Fibroblast of gingiva (primary cell): ENCODE data around the gene HSPA1A.
A peak's percentile ranks its signal among the peaks of the same experiment; 100 is the strongest.
"Not testable (repeated sequence)": the region's sequence is repeated elsewhere in the genome, so short reads cannot be mapped to it uniquely, and the experiment has no call there.

Source experiments
- DNase-seq: peaks from one replicate; pipeline ENCODE4 v3.0.0-alpha.2; 2011; ENCODE audit warnings: low read depth

Gene HSPA1A

DNA sequence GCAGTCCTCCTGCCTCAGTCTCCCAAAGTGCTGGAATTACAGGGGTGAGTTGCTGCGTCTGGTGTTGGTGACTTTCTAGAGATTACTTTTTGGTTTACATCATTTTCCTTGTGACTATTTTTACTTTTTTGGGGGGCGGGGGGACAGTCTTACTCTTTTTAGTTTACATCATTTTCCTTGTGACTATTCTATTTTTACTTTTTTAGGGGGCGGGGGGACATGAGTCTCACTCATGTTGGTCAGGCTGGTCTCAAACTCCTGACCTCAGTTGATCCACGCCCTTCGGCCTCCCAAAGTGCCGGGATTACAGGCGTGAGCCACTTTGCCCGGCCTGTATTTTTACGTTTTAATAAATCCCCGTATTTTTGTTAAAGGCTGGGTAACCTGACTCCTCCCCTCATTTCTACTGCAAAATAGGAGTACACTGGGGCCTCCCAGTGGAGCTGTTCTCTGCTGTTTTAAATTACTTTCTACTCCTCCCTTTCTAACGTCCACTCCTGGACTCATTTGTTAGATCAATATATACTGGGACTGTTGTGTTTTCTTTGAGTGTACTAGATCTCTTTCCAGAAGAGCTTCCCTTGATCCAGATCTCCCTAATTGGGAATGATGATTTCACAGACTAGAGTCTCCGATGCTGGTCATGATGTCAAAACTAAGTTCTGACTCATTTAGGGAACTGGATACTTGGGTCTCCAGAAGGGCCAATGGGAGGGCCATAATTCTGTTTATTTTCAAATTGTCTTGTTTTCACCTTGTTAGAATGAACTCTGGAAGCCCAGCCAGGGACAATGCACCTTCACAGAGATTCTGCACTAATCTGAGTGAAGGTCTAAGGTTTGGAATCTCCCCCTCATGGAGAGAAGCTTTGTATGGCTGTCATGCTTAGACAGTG, 21.4 kb downstream of the HSPA1A start:
- DNase-seq, result peak; percentile 50

DNA sequence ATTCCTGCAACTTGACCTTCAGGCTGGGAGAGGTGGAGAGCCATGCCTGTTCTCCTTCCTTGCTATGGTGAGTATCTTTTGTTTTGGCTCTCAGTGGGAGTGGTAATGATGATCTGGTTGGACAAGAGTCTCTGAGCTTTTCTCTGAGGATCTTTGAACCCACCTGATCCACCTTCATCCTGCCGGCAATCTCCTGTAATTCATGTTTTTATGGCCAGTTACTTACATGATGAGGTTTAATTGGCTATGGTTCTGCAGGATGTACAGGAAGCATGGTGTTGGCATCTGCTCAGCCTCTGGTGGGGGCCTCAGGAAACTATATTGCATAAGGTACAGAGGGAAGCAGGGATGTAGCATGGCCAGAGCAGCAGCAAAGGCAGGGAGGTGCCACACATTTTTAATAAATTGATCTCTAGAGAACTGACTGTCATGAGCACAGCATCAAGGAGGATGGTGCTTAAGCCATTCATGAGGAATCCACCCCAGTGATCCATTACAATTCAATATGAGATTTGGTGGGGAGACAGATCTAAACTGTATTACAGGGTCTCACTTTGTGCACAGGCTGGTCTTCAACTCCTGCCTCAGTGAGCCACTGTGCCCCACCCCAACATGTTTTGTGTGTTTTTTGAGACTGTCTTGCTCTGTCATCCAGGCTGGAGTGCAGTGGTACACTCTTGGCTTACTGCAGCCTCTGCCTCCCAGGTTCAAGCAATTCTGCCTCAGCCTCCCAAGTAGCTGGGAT, 22.2 kb downstream of the HSPA1A start:
- DNase-seq, result no peak

DNA sequence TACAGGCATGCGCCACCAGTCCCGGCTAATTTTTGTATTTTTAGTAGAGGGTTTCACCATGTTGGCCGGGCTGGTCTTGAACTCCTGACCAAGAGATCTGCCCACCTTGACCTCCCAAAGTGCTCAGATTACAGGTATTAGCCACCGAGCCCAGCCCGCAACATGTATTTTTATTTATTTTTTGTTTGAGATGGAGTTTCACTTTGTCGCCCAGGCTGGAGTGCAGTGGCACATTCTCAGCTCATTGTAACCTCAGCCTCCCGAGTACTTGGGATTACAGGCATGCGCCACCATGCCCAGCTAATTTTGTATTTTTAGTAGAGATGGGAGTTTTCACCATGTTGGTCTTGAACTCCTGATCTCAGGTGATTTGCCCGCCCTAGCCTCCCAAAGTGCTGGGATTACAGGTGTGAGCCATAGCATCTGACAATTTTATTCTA, 22.8 kb downstream of the HSPA1A start:
- not testable (repeated sequence) for DNase-seq

DNA sequence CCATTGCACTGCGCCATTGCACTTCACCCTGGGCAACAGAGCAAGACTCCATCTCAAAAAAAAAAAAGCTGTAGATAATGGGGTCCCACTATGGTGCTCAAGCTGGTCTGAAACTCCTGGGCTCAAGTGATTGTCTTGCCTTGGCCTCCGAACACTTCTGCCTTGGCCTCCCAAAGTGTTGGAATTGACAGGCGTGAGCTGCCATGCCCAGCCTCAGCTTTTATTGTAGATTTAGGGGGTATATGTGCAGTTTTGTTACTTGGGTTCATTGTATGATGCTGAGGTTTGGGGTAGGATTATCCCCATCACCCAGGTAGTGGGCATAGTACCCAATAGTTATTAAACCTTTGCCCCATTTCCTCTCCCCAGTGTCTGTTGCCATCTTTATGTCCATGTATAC, 23.6 kb downstream of the HSPA1A start:
- DNase-seq, result no peak

DNA sequence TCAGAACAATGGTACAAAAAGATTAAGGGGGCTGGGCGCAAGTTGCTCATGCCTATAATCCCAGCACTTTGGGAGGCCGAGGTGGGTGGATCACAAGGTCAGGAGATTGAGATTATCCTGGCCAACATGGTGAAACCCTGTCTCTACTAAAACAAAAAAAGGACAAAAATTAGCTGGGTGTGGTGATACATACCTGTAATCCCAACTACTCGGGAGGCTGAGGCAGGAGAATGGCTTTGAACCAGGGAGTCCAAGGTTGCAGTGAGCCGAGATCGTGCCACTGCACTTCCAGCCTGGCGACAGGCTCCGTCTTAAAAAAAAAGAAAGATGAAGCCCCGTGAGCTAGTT, 24.4 kb downstream of the HSPA1A start:
- not testable (repeated sequence) for DNase-seq

DNA sequence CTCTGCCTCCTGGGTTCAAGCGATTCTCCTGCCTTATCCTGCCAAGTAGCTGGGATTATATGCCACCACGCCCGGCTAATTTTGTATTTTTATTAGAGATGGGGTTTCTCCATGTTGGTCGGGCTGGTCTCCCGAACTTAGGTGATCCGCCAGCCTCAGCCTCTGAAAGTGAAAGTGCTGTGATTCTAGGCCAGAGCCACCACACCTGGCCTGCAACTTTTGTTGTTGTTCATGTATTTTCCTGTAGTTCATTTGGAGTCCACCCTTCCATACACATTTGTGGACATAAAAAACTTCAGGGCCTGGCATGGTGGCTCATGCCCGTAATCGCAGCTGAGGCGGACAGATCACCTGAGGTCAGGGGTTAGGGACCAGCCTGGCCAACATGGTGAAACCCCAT, 26.7 kb downstream of the HSPA1A start:
- DNase-seq, result no peak

DNA sequence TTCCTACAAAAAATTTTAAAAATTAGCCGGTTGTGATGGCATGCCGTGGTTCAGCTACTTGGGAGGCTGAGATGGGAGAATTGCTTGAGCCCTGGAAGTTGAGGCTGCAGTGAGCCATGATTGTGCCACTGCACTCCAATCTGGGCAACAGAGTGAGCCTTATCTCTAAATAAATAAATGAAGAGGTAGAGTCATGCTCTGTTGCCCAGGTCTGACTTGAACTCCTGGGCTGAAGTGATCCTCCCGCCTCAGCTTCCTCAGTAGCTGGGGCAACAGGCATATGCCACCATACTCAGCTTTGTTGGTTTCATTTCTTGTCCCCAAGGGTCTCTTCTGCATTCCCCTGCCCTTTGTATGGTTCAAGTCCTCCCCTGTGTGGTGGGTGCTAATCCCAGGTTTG, 29.2 kb downstream of the HSPA1A start:
- no peak for DNase-seq

DNA sequence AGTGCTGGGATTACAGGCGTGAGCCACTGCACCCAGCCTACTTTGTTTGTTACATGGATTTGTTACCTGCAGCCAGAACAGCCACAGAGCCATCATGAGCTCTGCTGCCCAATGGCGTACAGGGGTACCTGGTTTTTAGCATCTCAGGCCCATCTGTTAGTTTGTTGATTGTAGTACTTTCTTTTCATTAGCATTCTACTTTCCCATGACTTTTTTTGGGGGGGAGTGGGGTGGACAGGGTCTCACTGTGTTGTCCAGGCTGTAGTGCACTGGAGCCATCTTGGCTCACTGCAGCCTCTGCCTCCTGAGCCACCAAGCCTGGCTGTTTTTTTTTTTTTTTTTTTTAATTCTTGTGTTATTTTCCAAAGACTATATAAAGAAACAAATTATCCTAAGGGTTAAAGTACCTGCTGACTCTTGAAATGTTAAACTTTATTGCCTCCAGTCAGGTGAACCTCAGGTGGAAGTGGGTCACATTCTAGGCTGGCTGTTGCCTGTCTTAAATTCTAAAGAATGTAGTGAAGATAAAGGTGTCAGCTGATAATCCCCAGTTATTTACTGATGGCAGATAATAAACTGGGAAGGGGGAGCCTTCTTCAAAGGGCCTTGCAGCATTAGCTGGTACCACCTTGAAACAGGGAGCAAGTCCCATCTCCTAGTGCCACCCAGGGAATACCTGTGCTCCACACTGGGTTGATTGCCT, 32.1 kb downstream of the HSPA1A start:
- DNase-seq, result no peak

DNA sequence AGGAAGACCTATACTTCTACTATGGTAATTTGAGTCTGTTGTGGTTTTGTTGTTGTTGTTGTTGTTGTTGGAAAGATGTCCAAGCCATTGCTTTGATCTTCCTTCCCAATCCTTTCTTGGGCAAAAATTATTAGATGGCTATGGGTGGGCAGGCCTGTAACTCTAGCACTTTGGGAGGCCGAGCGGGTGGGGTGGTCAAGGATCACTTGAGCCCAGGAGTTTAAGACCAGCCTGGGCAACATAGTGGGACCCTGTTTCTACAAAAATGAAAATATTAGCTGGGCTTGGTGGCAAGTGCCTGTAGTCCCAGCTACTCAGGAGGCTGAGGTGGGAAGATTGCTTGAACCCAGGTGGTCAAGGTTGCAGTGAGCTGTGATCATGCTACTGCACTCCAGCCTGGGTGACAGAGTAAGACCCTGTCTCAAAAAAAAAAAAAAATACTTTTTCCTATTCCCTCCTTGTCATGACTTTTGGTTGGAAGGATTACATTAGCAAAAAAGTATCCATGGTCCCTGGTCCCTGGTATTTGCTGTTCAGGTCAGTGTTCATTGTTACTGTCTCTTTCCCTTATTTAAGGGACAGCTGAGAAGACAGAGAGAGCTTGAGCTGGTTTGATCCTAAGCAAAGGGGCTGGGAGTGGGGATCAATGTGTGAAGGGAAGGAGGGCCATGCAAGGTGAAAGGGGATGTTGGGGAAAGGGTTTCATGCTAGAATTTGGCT, 35.6 kb downstream of the HSPA1A start:
- DNase-seq, result no peak

DNA sequence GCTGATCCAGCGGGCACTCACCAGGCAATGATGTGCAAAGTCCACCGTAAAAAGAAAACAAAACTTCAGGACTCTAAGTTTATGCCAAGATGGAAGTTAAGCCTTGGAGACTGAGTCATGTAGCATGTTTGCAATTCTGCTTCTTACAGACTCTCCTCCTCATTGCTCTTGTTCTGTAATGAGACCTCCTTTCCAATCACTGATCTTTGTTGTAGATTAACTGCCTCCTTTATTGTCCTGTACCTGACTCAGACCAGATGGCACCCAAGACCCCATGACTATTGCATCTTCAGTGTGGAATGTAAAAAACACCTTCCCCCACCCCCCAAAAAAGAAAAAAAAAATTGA, 36.1 kb downstream of the HSPA1A start:
- DNase-seq, result no peak

DNA sequence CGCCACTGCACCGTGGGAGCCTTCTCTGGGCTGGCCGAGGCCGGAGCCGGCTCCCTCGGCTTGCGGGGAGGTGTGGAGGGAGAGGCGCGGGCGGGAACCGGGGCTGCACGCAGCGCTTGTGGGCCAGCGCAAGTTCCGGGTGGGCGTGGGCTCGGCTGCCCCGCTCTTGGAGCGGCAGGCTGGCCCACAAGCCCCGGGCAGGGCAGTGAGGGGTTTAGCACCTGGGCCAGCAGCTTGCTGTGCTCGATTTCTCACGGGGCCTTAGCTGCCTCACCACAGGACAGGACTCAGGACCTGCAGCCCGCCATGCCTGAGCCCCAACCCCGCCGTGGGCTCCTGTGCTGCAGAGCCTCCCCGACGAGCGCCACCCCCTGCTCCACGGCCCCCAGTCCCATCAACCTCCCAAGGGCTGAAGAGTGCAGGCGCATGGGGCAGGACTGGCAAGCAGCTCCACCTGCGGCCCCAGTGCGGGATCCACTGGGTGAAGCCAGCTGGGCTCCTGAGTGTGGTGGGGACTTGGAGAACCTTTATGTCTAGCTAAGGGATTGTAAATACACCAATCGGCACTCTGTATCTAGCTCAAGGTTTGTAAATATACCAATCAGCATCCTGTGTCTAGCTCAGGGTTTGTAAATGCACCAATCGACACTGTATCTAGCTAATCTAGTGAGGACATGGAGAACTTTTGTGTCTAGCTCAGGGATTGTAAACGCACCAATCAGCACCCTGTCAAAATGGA, 36.8 kb downstream of the HSPA1A start:
- not testable (repeated sequence) for DNase-seq

DNA sequence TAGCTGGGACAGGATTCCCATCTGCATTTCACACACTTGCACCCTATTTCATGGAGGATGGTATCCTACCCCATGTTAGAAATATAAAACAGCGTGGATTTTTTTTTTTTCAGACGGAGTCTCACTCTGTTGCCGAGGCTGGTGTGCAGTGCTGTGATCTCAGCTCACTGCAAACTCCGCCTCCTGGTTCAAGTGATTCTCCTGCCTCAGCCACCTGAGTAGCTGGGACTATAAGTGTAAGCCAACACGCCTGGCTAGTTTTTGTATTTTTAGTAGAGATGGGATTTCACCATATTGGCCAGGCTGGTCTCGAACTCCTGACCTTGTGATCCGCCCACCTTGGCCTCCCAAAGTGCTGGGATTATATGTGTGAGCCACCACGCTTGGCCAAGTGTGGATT, 42.4 kb downstream of the HSPA1A start:
- not testable (repeated sequence) for DNase-seq

DNA sequence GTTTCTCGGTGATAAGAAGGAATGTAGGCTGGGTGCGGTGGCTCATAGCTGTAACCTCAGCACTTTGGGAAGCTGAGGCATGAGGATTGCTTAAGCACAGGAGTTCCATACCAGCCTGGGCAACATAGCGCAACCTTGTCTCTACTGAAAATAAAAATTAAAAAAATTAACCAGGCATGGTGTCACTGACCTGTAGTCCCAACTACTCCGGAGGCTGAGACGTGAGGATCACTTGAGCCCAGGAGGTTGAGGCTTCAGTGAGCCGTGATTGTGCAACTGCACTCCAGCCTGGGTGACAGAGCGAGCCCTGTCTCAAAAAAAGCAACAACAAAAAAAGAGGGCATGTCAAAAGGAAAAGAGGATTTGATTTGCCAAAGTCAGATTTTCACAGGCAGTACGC, 43.4 kb downstream of the HSPA1A start:
- DNase-seq, result no peak

DNA sequence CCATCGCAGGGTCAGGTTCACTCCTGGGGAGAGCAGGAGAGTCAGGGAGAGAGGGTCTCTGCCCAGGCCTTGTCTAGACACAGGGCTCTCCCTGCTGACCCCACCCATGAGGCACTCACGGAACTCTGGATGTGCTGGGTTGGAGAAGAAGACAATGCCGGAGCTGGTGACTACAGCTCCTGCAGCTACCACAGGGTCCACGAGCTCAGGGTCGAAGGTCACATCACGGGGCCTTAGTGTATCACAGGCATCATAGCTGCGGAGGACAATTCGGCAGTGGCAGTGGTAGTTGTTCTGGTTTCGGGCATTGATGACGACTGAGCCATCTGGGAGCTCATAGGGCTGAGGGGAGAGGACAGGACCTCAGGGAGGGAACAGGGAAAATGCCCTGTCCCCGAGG, 44.6 kb downstream of the HSPA1A start:
- DNase-seq, result no peak

DNA sequence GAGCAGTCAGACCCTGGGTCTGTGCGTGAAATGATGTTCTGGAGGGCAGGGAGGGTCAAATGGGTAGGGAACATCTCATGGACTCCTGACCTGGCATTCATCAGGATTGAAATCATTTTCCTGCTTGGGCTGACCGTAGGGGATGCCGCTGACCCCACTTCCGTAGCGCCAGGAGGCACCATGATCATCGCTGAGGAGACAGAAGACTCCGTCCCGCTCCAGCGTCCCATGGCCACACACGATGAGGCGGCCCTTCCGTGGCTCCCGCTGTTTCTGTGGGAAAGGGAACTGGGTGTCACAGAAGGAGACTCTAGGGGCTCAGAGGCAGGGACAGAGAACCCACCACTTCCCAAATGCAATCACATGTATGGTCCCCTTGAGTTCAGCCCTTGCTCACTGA, 45.0 kb downstream of the HSPA1A start:
- DNase-seq, result no peak

DNA sequence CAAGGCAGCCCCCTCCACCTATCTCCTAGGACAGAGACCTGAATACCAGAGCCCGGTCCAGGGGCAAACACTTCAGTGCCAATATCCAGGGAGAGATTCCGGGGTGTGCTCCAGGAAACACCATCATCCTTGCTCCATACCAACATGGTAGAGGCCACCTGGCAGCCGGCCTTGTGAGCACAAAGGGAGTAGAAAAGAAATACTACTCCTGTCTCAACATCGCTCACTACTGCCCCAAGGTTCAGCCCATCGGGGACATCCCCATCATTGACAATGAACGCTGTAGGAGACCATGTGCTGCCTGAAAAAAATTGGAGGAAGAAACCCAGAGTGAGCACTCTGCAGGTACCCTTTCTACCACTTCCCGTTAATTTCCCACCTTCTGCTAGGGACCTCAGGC, 45.8 kb downstream of the HSPA1A start:
- DNase-seq, result no peak

DNA sequence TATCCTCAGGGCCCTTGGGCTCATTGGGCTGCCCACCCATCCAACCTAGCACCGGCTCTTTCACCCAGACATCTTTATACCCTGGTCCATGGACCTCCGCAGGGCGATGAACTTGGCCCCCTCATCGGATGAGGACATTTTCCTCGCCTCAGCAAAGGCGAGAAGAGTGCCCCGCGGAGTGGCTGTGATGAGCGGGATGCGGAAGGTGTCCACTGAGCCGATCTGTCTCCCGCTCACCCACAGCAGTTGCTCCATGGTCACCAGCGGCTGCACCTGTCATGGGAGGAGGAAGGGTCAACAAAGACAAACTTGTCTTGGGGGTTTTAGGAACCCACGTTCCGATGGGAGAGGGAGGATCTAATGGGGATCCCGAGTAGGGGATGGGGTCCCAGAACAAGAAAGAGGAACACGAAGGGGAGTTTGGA, 46.6 kb downstream of the HSPA1A start:
- no peak for DNase-seq

DNA sequence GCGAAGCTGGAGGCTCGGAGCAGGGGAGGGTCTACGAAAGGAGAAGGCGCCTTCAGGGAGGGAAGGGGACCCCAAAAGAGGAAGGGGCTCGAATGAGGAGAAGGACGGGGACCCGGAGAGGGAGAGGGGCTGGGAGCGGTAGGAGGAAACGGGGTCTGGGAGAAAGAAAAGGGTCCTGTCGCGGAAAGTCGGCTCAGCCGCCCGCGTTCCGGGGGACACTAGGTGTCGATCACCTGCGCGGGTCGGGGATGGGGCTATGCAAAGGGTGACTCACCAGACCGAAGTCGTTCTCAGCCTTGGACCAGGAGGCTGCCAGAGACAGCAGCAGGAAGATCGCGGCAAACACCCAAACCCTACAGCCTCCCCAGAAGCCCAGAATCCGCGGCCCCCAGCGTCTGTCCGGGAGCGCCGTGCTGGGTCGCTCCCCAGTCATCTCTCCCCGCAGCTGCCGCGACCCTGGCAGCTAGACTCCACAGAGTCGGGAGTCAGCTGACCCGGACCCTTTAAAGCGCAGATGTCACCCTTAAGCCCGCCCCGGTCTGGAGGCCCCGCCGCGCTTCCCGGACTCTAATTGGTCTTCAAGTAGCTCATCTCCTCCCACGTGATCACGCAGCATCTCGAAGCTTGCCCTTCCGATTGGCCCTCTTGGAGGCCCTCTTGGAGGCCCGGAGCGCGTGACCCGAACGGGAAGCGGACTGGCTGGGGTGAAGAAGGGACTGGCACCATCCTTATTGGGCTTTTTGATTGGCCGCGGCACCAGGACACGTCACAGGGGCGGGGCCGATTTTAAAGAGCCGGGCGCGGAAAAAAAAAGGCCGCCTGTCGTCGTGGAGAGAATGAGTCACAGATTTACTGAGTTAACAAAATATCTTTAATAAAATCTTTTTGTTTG, 47.2 kb downstream of the HSPA1A start, which contains the start of gene NEU1:
Gene NEU1, minus strand, starts transcription at position 478 of the 892 bp plus-strand sequence. Its CDS starts 45 bp downstream, at position 433.
- peak; percentile 100 for DNase-seq

DNA sequence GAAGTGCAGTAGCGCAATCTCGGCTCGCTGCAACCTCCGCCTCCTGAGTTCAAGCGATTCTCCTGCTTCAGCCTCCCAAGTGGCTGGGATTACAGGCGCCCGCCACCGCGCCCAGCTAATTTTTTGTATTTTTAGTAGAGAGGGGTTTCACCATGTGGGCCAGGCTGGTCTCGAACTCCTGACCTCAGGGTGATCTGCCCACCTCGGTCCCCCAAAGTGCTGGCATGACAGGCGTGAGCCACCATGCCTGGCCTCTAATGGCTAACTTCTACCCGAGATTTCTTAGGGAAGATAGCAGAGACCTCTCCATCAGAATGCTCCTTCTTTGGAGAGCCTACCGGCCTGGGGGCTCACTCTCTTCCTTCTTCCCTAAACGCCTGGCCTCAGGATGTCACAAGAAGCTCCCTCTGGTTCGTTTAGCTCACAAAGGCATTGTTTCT, 48.8 kb downstream of the HSPA1A start:
- not testable (repeated sequence) for DNase-seq

DNA sequence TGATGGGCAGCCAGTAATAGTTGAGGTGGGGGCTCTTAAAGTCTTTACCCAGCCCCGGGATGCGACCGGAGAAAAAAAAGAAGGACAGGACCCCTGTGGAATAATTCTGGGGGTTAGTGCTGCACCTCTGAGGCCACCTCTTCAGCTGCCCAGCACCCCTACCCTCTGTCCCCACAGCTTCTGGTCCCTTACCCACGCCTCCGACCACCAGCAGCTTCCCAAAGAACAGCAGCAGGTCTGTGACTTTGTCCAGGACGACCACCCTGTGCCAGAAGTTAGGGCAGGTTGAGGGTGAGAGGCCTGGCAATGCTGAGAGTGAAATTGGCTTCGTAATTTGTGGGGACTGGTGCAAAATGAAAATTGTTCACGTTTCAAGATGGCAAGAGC, 49.5 kb downstream of the HSPA1A start:
- no peak for DNase-seq
